ENCODE measurements around the gene RNF113A. TPM values are rescaled to one million over a fixed set of nuclear protein-coding genes. Genes with fewer than 3 reads are reported as not detected.

Gene RNF113A
- total RNA-seq, 1 experiment from 2014 or later: 16.9 TPM

DNA sequence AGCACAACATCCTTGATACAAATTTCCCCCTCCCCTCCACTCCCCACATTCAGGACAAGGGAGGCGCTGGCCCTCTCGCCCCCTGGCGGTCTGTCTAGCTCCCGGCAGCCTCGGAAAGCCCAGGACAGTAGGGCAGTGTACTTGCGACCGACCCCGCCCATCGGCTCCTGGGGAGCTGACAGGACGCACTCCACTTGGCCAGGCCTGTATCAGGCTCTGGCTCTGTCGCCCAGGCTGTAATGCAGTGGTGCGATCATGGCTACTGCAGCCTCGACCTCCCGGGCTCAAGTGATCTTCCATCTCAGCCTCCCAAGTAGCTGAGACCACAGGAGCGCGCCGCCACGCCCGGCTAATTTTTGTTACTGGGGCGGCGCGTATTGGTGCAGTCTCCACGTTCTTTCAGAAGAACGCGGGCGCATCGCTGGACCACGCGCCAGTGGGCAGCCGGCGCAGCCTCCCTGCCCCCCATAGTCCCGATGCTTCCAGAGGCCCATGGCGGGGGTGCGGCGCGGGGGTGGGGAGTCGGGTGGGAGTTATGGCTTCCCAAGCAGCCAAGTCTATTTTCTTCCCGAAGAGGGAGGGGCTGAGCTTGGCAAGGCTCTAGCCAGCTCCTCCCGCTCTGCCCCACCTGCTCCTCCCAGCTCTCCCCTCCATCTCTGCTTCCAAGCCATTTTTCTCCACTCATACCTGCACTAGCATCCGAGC is 16.3 kb upstream of the RNF113A start:
- DNase-seq: peak; percentile 87
- peaks cover 8% of the 10 kb centered on the region for H3K4me1 Mint-ChIP-seq (ENCODE audit: low read depth, unreplicated experiment)
- peaks cover 13% of the 10 kb centered on the region for H3K36me3 Mint-ChIP-seq (ENCODE audit: insufficient read depth, unreplicated experiment)
- CTCF ChIA-PET: interaction anchor here (0.6 to 1.7 kb wide), 6 partner anchors 11 to 439 kb away, joined by 3 to 6 read pairs (median 6); partner anchors contain the start of genes RPL39 and UPF3B
- TF ChIP-seq, protein P1, sequence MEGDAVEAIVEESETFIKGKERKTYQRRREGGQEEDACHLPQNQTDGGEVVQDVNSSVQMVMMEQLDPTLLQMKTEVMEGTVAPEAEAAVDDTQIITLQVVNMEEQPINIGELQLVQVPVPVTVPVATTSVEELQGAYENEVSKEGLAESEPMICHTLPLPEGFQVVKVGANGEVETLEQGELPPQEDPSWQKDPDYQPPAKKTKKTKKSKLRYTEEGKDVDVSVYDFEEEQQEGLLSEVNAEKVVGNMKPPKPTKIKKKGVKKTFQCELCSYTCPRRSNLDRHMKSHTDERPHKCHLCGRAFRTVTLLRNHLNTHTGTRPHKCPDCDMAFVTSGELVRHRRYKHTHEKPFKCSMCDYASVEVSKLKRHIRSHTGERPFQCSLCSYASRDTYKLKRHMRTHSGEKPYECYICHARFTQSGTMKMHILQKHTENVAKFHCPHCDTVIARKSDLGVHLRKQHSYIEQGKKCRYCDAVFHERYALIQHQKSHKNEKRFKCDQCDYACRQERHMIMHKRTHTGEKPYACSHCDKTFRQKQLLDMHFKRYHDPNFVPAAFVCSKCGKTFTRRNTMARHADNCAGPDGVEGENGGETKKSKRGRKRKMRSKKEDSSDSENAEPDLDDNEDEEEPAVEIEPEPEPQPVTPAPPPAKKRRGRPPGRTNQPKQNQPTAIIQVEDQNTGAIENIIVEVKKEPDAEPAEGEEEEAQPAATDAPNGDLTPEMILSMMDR (IDR thresholded peaks at IDR 0.05; ENCODE audit: unreplicated experiment): peak; percentile 67
- no peaks in the 10 kb centered on the region for H3K27me3 Mint-ChIP-seq (ENCODE audit: unreplicated experiment)
- no peaks in the 10 kb centered on the region for H3K9me3 Mint-ChIP-seq (ENCODE audit: low read depth, unreplicated experiment)
- intact Hi-C loops (cut with micrococcal nuclease; ENCODE audit: unreplicated experiment): no loop called here
- H3K27ac Mint-ChIP-seq (ENCODE audit: unreplicated experiment): no peak overlapping the region
- BruUV-seq (replicated peaks): no TSS peak
- H3K4me3 Mint-ChIP-seq (ENCODE audit: low read depth, unreplicated experiment): peak overlapping the region; percentile 69

DNA sequence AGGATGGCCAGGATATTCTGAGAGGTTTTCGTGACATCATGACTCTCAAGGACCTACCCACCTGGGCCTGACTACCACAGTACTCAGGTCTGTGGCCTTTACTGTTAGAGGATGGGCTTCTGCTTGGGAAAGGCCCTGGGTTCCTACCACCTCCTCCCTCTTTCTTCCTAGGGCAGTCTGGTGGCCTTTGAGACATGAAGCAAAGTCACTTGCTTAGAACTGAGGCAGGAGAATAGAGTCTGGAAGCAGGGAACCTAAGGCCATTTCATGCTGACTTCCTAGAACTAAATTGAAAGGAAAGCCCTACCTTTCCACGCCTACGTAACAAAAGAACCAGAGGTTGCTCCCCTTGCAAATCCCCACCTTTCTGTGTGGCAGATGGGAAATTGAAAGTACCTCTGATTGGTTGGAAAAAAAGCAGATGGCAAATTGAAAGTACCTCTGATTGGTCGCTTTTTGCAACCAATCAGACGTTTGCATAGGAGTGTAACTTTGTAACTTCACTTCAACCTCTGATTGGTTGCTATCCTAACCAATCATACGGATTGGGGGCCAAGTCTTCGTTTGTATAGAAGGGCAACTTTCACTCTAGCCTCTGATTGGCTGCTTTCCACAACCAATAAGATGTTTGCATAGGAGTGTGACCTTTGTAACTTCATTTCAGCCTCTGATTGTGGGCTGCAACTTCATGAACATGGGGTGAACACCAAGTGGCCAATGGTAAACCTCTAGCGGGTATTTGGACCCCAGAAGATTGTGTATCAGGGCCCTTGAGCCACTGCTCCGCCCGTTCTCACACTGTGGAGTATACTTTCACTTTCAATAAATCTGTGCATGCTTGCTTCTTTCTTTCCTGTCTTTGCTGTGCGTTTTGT is 14.3 kb upstream of the RNF113A start:
- no TSS peak for BruUV-seq (replicated peaks)
- DNase-seq: no peak
- intact Hi-C loops (cut with micrococcal nuclease; ENCODE audit: unreplicated experiment): no loop called here
- Mint-ChIP-seq H3K27me3 (ENCODE audit: unreplicated experiment) (no peaks in the 10 kb centered on the region), H3K4me3 (ENCODE audit: low read depth, unreplicated experiment) (peak overlapping the region; percentile 22), H3K27ac (ENCODE audit: unreplicated experiment) (no peak overlapping the region), H3K36me3 (ENCODE audit: insufficient read depth, unreplicated experiment) (peaks cover 13% of the 10 kb centered on the region), H3K4me1 (ENCODE audit: low read depth, unreplicated experiment) (peaks cover 8% of the 10 kb centered on the region), H3K9me3 (ENCODE audit: low read depth, unreplicated experiment) (no peaks in the 10 kb centered on the region)
- CTCF ChIA-PET: no interaction called here
- TF ChIP-seq, protein P1 (IDR thresholded peaks at IDR 0.05; ENCODE audit: unreplicated experiment): no peak

DNA sequence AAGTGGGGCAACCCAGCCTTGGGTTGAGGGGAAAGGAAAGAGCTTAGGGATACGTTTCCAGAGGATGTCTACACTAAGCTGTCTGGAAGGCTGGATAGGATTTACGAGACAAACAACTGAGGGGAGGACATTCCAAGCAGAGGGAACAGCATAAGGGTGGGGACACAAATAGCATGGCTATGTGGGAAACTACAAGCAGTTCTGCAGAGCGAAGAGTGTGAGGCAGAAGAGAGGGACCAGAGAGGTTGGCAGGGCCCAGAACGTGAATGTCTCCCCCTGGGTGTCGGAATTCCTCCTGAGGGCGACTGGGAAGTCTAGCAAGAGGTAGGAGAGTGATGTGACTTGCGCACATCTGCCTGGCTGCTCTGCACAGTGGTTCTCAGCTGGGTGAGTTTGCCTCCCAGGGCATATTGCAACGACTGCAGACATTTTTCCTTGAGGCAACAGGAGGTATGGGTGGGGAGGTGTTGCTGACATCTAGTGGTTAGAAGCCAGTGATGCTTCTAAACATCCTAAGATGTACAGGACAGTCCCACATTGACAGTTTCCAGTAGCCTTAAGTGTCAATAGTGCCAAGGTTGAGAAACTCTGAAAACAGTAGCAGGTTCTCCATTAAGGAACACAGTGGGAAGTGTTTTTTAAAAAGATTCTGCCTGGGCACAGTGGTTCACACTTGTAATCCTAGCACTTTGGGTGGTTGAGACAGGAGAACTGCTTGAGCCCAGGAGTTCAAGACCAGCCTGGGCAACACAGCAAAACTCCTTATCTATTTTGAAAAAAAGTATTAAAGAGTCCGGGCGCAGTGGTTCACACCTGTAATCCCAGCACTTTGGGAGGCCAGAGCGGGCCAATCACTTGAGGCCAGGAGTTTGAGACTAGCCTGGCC is 9.3 kb upstream of the RNF113A start:
- Mint-ChIP-seq H3K9me3 (ENCODE audit: low read depth, unreplicated experiment) (no peaks in the 10 kb centered on the region), H3K4me1 (ENCODE audit: low read depth, unreplicated experiment) (no peaks in the 10 kb centered on the region), H3K27me3 (ENCODE audit: unreplicated experiment) (no peaks in the 10 kb centered on the region), H3K4me3 (ENCODE audit: low read depth, unreplicated experiment) (no peak overlapping the region), H3K36me3 (ENCODE audit: insufficient read depth, unreplicated experiment) (peaks cover 13% of the 10 kb centered on the region), H3K27ac (ENCODE audit: unreplicated experiment) (no peak overlapping the region)
- TF ChIP-seq, protein P1 (IDR thresholded peaks at IDR 0.05; ENCODE audit: unreplicated experiment): no peak
- DNase-seq: peak; percentile 32
- intact Hi-C loops (cut with micrococcal nuclease; ENCODE audit: unreplicated experiment): loop anchor here (5.0 kb wide), 1 partner anchor 363 kb away; no protein-coding TSS in a partner anchor
- no TSS peak for BruUV-seq (replicated peaks)
- CTCF ChIA-PET: interaction anchor here (0.6 kb wide), 1 partner anchor 90 kb away, joined by 3 read pairs; no protein-coding TSS in a partner anchor

DNA sequence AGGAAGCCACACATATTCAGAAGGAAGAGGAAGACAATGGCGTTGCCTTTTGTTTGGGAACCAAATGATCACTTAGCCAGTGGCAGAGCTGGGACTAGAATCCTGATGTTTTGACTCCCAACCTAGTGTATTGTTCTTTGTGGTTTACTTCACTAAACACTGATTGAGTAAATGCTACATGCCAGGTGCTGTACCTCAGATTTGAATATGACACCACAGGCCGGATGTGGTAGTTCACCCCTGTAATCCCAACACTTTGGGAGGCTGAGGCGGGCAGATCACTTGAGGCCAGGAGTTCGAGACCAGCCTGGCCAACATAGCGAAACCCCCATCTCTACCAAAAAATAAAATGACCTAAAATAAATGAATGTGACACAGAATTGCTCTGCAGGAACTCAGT is 8.5 kb upstream of the RNF113A start:
- no peaks in the 10 kb centered on the region for H3K9me3 Mint-ChIP-seq (ENCODE audit: low read depth, unreplicated experiment)
- TF ChIP-seq, protein P1 (IDR thresholded peaks at IDR 0.05; ENCODE audit: unreplicated experiment): no peak
- H3K4me3 Mint-ChIP-seq (ENCODE audit: low read depth, unreplicated experiment): no peak overlapping the region
- no peaks in the 10 kb centered on the region for H3K4me1 Mint-ChIP-seq (ENCODE audit: low read depth, unreplicated experiment)
- H3K36me3 Mint-ChIP-seq (ENCODE audit: insufficient read depth, unreplicated experiment): peaks cover 13% of the 10 kb centered on the region
- CTCF ChIA-PET: interaction anchor here (0.6 kb wide), 1 partner anchor 89 kb away, joined by 3 read pairs; no protein-coding TSS in a partner anchor
- BruUV-seq (replicated peaks): no TSS peak
- no peak overlapping the region for H3K27ac Mint-ChIP-seq (ENCODE audit: unreplicated experiment)
- no peak for DNase-seq
- intact Hi-C loops (cut with micrococcal nuclease; ENCODE audit: unreplicated experiment): loop anchor here (5.0 kb wide), 1 partner anchor 363 kb away; no protein-coding TSS in a partner anchor
- no peaks in the 10 kb centered on the region for H3K27me3 Mint-ChIP-seq (ENCODE audit: unreplicated experiment)
